ENCODE results near the gene TMEM54. TPM values are rescaled to one million over a fixed set of nuclear protein-coding genes. Genes with fewer than 3 reads are reported as not detected.

Gene TMEM54
- total and polyA plus RNA-seq, 7 donors, result 47.4 to 799 (median 135) TPM

DNA sequence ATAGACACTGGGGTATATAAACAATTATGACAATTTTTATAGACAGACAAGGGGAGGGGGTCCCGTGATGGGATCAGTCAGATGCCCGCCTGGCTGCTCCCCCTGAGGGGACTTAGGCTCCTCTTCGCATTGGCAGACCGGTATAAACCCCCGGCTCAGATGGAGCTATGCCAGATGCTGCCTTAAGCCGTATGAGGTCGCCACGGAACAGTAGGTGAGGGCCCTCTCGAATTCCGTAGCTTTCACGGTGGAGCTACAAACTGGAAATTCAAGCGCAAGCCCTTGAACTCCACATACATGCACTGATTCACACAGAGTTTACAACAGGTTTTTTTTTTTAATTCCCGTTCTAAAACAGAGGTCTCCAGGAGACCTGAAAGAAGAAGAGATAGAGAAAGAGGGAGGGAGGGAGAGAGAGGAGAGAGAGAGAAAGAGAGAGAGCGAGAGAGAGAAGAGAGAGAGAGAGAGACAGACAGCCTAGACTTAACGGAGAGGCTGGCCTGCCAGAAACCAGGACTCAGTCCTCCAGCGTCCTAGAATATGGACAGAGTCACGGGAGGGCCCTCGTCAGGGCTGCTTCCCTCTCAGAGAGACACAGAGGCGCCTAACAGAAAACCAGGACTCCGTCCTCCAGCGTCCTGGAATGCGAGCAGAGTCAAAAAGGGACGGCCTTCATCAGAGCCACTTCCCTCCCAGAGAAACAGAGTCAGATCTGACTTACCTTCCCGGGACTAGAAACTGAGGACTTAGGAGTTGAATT lies 24.4 kb upstream of the TMEM54 start:
- Histone ChIP-seq H3K36me3 (no peaks in the 10 kb centered on the region), H3K4me3 (peak overlapping the region in 2 of 4 donors; percentile 16 to 18), H3K4me1 (peaks cover 0 to 16% (median 14%) of the 10 kb centered on the region in 4 donors), H3K9me3 (no peaks in the 10 kb centered on the region), H3K27me3 (peaks cover 0 to 34% (median 0%) of the 10 kb centered on the region in 3 donors), H3K27ac (peak overlapping the region in 1 of 4 donors; percentile 1)
- TF ChIP-seq, protein P1, sequence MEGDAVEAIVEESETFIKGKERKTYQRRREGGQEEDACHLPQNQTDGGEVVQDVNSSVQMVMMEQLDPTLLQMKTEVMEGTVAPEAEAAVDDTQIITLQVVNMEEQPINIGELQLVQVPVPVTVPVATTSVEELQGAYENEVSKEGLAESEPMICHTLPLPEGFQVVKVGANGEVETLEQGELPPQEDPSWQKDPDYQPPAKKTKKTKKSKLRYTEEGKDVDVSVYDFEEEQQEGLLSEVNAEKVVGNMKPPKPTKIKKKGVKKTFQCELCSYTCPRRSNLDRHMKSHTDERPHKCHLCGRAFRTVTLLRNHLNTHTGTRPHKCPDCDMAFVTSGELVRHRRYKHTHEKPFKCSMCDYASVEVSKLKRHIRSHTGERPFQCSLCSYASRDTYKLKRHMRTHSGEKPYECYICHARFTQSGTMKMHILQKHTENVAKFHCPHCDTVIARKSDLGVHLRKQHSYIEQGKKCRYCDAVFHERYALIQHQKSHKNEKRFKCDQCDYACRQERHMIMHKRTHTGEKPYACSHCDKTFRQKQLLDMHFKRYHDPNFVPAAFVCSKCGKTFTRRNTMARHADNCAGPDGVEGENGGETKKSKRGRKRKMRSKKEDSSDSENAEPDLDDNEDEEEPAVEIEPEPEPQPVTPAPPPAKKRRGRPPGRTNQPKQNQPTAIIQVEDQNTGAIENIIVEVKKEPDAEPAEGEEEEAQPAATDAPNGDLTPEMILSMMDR (IDR thresholded peaks at IDR 0.05), result no peak
- TF ChIP-seq POLR2AphosphoS5 (IDR thresholded peaks at IDR 0.05) (no peak), EP300 (IDR thresholded peaks at IDR 0.05) (no peak), POLR2A (IDR thresholded peaks at IDR 0.05) (no peak)
- WGBS, 2 donors, result 27 to 68% methylated on average over 24 of the region's 24 CpGs
- DNase-seq, result no peak
- intact Hi-C loops (cut with DNase I), result no loop called here

DNA sequence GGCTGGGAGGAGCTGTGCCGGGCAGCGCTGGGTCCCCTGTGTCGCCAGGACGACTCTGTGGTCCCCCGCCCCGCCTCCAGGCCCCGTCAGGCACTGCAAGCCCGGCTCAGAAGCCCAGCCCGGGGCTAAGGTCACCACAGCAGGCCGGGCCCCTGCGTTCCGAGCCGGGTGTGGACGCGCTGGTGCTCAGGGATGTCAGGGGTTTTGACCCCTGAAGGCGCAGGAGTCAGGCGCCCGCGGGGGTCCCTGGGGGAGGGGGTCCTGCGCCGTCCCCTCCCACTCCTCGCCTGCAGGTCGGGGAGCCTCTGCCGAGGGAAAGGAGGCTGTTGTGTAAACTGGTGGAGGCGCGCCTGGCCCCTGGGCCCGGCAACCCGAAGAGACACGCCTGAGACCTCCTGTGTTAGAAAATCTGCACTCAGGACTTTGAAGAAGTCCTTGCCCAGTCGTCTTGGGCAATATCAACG lies 23.7 kb upstream of the TMEM54 start:
- 2 to 8% methylated on average over 31 of the region's 31 CpGs for WGBS, 2 donors
- TF ChIP-seq, protein P1 (IDR thresholded peaks at IDR 0.05), result peak in 1 of 4 experiments; percentile 27
- no peak for TF ChIP-seq EP300 (IDR thresholded peaks at IDR 0.05)
- Histone ChIP-seq H3K27ac (no peak overlapping the region), H3K4me1 (peaks cover 0 to 16% (median 14%) of the 10 kb centered on the region in 4 donors), H3K27me3 (peaks cover 0 to 34% (median 0%) of the 10 kb centered on the region in 3 donors), H3K4me3 (peak overlapping the region in 2 of 4 donors; percentile 15 to 16), H3K36me3 (no peaks in the 10 kb centered on the region), H3K9me3 (no peaks in the 10 kb centered on the region)
- no peak for DNase-seq
- intact Hi-C loops (cut with DNase I), result no loop called here

DNA sequence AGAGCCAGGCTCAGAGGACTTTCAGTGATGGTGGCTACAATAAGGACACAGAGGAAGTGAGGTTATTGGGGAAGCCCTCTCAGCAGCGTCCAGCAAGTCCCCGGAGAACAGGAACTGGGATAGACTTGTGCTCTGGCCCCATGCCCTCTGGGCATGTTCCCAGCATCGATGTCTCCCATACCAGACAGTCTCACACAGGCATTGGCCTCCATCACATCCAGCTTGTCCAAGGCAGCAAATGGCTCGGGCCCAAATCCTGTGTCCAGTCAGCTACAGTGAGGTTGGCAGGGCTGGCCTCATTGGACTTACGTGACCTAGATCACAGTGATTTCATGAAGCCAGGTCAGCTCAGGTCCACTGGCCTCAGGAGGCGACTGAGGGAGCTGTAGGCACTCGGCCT lies 19.6 kb upstream of the TMEM54 start:
- H3K4me1 ChIP-seq, result peaks cover 0 to 14% (median 12%) of the 10 kb centered on the region in 4 donors
- no peaks in the 10 kb centered on the region for H3K9me3 ChIP-seq
- intact Hi-C loops (cut with DNase I), result no loop called here
- no peak overlapping the region for H3K4me3 ChIP-seq
- peaks cover 0 to 39% (median 0%) of the 10 kb centered on the region in 3 donors for H3K27me3 ChIP-seq
- TF ChIP-seq POLR2A (IDR thresholded peaks at IDR 0.05), result no peak
- no peak for TF ChIP-seq POLR2AphosphoS5 (IDR thresholded peaks at IDR 0.05)
- TF ChIP-seq, protein P1 (IDR thresholded peaks at IDR 0.05), result no peak
- TF ChIP-seq EP300 (IDR thresholded peaks at IDR 0.05), result no peak
- no peak overlapping the region for H3K27ac ChIP-seq
- H3K36me3 ChIP-seq, result no peaks in the 10 kb centered on the region
- no peak for DNase-seq
- 83 to 89% methylated on average over 7 of the region's 7 CpGs for WGBS, 2 donors

DNA sequence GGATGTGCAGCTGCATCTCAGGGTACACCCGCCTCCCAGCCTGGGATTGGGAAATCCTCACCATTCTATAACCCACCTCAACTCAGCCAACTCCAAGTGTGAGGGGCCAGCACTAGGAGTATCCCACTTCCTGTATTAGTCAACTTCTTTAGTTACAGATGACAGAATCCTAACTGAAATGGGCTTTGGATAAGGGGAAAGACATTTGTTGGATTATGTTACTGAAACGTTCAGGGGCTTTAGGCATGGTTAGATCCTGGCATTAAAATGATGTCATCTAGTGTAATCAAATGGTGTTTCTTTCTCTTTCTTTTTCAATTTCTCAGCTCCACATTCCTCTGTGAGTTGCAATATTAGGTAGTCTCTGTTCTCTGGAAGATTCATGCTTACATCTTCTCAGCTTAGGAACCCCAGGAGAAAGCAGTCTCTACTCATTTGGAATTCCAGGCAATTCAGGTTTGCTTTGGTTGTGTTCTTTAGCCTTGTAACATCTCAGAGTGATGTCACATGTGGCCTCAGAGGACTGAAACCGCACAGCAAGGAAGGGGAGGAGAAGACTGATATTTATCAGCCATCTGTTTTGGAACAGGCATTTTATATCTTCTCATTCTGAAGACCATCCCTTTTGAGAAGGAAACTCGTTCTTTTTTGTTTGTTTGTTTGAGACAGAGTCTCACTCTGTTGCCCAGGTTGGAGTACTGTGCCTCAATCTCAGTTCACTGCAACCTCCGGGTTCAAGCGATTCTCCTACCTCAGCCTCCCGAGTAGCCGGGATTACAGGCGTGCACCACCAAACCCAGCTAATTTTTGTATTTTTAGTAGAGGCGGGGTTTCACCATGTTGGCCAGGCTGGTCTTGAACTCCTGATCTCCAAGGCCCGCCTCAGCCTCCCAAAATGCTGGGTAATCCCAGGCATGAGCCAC lies 18.9 kb upstream of the TMEM54 start:
- Histone ChIP-seq H3K27ac (no peak overlapping the region), H3K36me3 (no peaks in the 10 kb centered on the region), H3K27me3 (peaks cover 0 to 37% (median 0%) of the 10 kb centered on the region in 3 donors), H3K4me1 (peaks cover 0 to 6% (median 5%) of the 10 kb centered on the region in 4 donors), H3K4me3 (no peak overlapping the region), H3K9me3 (no peaks in the 10 kb centered on the region)
- TF ChIP-seq, protein P1 (IDR thresholded peaks at IDR 0.05), result no peak
- TF ChIP-seq POLR2AphosphoS5 (IDR thresholded peaks at IDR 0.05) (no peak), EP300 (IDR thresholded peaks at IDR 0.05) (no peak), POLR2A (IDR thresholded peaks at IDR 0.05) (no peak)
- intact Hi-C loops (cut with DNase I), result no loop called here
- 82 to 87% methylated on average over 11 of the region's 11 CpGs for WGBS, 2 donors
- DNase-seq, result no peak

Data from sigmoid colon (tissue), 7 donors.